Right lobe of liver (tissue), 6 donors: Measurements from ENCODE around the gene CDK1. TPM values are rescaled to one million over a fixed set of nuclear protein-coding genes. Genes with fewer than 3 reads are reported as not detected.

Source experiments
- ATAC-seq, 4 donors: fragments of 200-7000 bp; cut with Tn5 transposase; one replicate each; pipeline ENCODE4 v1.9.1; 2020; ENCODE audit warnings: mild to moderate bottlenecking in 4 of 4, moderate library complexity in 4 of 4
- DNase-seq, 3 donors: peaks; one replicate each; pipeline ENCODE4 v3.0.0-alpha.2; 2020
- H3K27ac ChIP-seq, 3 donors: fragments of 200-600 bp; one replicate each; pipeline ENCODE4 v1.8.0; 2022
- H3K27me3 ChIP-seq, 2 donors: fragments of 200-600 bp; one replicate each; pipeline ENCODE4 v1.8.0; 2022
- H3K36me3 ChIP-seq, 4 donors: fragments of 200-600 bp; sonication (generic) in 1 of 4; one replicate each; pipeline versions ENCODE4 v1.5.1 to v1.8.0; 2017 to 2022; ENCODE audit warnings: control low read depth in 1 of 4
- H3K4me1 ChIP-seq, 4 donors: fragments of 200-600 bp; sonication (generic) in 1 of 4; one replicate each; pipeline versions ENCODE4 v1.5.1 to v1.8.0; 2017 to 2022; ENCODE audit warnings: control low read depth in 1 of 4
- H3K4me3 ChIP-seq, 3 donors: fragments of 200-600 bp; one replicate each; pipeline ENCODE4 v1.8.0; 2022
- H3K9me3 ChIP-seq, 4 donors: fragments of 200-600 bp; sonication (generic) in 1 of 4; one replicate each; pipeline versions ENCODE4 v1.5.1 to v1.8.0; 2017 to 2022; ENCODE audit warnings: control low read depth in 1 of 4
- CTCF ChIP-seq, 4 donors: fragments of 200-600 bp in 3 of 4; fragments of 450-650 bp in 1 of 4; IDR thresholded peaks; one replicate each; pipeline versions ENCODE4 v1.5.1 to v1.8.0; 2016 to 2022; ENCODE audit warnings: antibody characterized with exemption in 4 of 4, mild to moderate bottlenecking in 2 of 4
- POLR2A ChIP-seq: fragments of 450-650 bp; IDR thresholded peaks from one replicate; pipeline ENCODE4 v1.6.1; 2017; ENCODE audit warnings: antibody characterized with exemption, mild to moderate bottlenecking
- WGBS: methylation state at CpG from one replicate; pipeline ENCODE4 v1.1.6; 2018; ENCODE audit warnings: low coverage, low lambda C conversion rate; ENCODE audit not compliant: insufficient coverage; ENCODE audit errors: missing lambda C conversion rate; 5-methylcytosine and 5-hydroxymethylcytosine counted together
- intact Hi-C, 2 donors: fragments of 100-400 bp; cut with DNase I; formaldehyde crosslinking; loops; one replicate each; pipeline versions ENCODE4 v1.11.2 to v1.14.1; 2022
- total RNA-seq, 6 experiments: library from RNA; depleted of rRNA in 2 of 6; stranded (reverse); fragments of >200 nt in 2 of 6; fragmentation: NEBNext Ultra II Directional in 3 of 6; extraction: Animal tissue kit (Norgen Biotek cat#: 25700) in 3 of 6; gene quantifications; one replicate each; pipeline versions ENCODE4 v1.1.0 to v1.2.4, GENCODE V29; 2016 to 2023
- donor health status: DM: no; HTN: yes; CAD: no.
- donor health status: DM: no; HTN: no; CAD: no.
- donor health status: DM: no; HTN: no; CAD: no.
- donor health status: DM: no; HTN: yes; CAD: no.
- donor health status: DM: no; HTN: yes; CAD: no.

Gene CDK1
- total RNA-seq, 6 experiments from 2014 or later: 1.2 to 3.6 (median 3.0) TPM; not detected in 1

GRCh38 chr10:60778971-60779796 is 906 bp downstream of the CDK1 start:
- DNase-seq (no peak), ATAC-seq (no peak)
- H3K4me3 ChIP-seq: peak overlapping the region; percentile 43 to 59 (median 51)
- H3K4me1 ChIP-seq: peaks cover 0 to 7% (median 3%) of the 10 kb centered on the region in 4 donors
- no peak overlapping the region for H3K27ac ChIP-seq
- H3K36me3 ChIP-seq: no peaks in the 10 kb centered on the region
- TF ChIP-seq CTCF (IDR thresholded peaks at IDR 0.05): no peak
- no peak for TF ChIP-seq POLR2A
- no peaks in the 10 kb centered on the region for H3K9me3 ChIP-seq
- peaks cover 0 to 3% of the 10 kb centered on the region in 2 donors for H3K27me3 ChIP-seq
- WGBS: 9% methylated on average over 13 of the region's 17 CpGs
- intact Hi-C loops: no loop called here

- ATAC-seq (no peak), DNase-seq (no peak)
- no peak overlapping the region for H3K4me3 ChIP-seq
- H3K27ac ChIP-seq: no peak overlapping the region
- TF ChIP-seq POLR2A (no peak), CTCF (IDR thresholded peaks at IDR 0.05) (no peak)
- no peaks in the 10 kb centered on the region for H3K36me3 ChIP-seq
- peaks cover 0 to 3% of the 10 kb centered on the region in 2 donors for H3K27me3 ChIP-seq
- peaks cover 0 to 7% (median 3%) of the 10 kb centered on the region in 4 donors for H3K4me1 ChIP-seq
- H3K9me3 ChIP-seq: no peaks in the 10 kb centered on the region
- intact Hi-C loops: no loop called here
Measured at GRCh38 chr10:60781661-60782060, 3.4 kb downstream of the CDK1 start.

- H3K9me3 ChIP-seq: no peaks in the 10 kb centered on the region
- H3K27me3 ChIP-seq: no peaks in the 10 kb centered on the region
- intact Hi-C loops: no loop called here
- H3K4me3 ChIP-seq: no peak overlapping the region
- DNase-seq (no peak), ATAC-seq (no peak)
- H3K4me1 ChIP-seq: no peaks in the 10 kb centered on the region
- 75% methylated on average over 3 of the region's 3 CpGs for WGBS
- no peaks in the 10 kb centered on the region for H3K36me3 ChIP-seq
- no peak overlapping the region for H3K27ac ChIP-seq
- TF ChIP-seq CTCF (IDR thresholded peaks at IDR 0.05): no peak
- TF ChIP-seq POLR2A: no peak
Measured at GRCh38 chr10:60784641-60785040, 6.4 kb downstream of the CDK1 start.

GRCh38 chr10:60788544-60788943 is 10.3 kb downstream of the CDK1 start:
- no peak overlapping the region for H3K4me3 ChIP-seq
- DNase-seq (no peak), ATAC-seq (no peak)
- no peaks in the 10 kb centered on the region for H3K27me3 ChIP-seq
- no peaks in the 10 kb centered on the region for H3K9me3 ChIP-seq
- intact Hi-C loops: no loop called here
- no peaks in the 10 kb centered on the region for H3K36me3 ChIP-seq
- H3K27ac ChIP-seq: no peak overlapping the region
- no peaks in the 10 kb centered on the region for H3K4me1 ChIP-seq
- TF ChIP-seq POLR2A (no peak), CTCF (IDR thresholded peaks at IDR 0.05) (no peak)

GRCh38 chr10:60789340-60789739 is 11.1 kb downstream of the CDK1 start:
- TF ChIP-seq CTCF (IDR thresholded peaks at IDR 0.05) (no peak), POLR2A (no peak)
- no peak overlapping the region for H3K4me3 ChIP-seq
- DNase-seq (no peak), ATAC-seq (no peak)
- no peaks in the 10 kb centered on the region for H3K9me3 ChIP-seq
- no peaks in the 10 kb centered on the region for H3K4me1 ChIP-seq
- no peak overlapping the region for H3K27ac ChIP-seq
- no peaks in the 10 kb centered on the region for H3K27me3 ChIP-seq
- intact Hi-C loops: no loop called here
- 48% methylated on average over 4 of the region's 4 CpGs for WGBS
- no peaks in the 10 kb centered on the region for H3K36me3 ChIP-seq
